IMR-90 (cell line): Measurements from ENCODE around the gene PTPN3.

Experiments used
- BHLHE40 ChIP-seq: fragments of 150-350 bp; IDR thresholded peaks from 2 replicates; pipeline ENCODE4 v1.6.1; 2016; ENCODE audit warnings: mild to moderate bottlenecking, low read depth, low read length
- CEBPB ChIP-seq: IDR thresholded peaks from 2 replicates; pipeline ENCODE4 v1.6.1; 2012; ENCODE audit warnings: low read depth, low read length, improper control_type of control experiment
- CHD1 ChIP-seq: IDR thresholded peaks from 2 replicates; pipeline ENCODE4 v1.6.1; 2012; ENCODE audit warnings: low read depth, low read length, improper control_type of control experiment
- CTCF ChIP-seq: conservative IDR thresholded peaks from 2 replicates; pipeline ENCODE4 v1.5.1; 2012; ENCODE audit warnings: mild to moderate bottlenecking, low read depth, low read length, improper control_type of control experiment
- ELK1 ChIP-seq: fragments of 150-350 bp; IDR thresholded peaks from 2 replicates; pipeline ENCODE4 v1.6.1; 2016; ENCODE audit warnings: low read depth, mild to moderate bottlenecking, low read length, moderate library complexity, borderline replicate concordance
- FOS ChIP-seq: fragments of 150-350 bp; IDR thresholded peaks from 2 replicates; pipeline ENCODE4 v1.6.1; 2016; ENCODE audit warnings: low read depth, low read length
- NFE2L2 ChIP-seq: fragments of 150-350 bp; IDR thresholded peaks from 2 replicates; pipeline ENCODE4 v1.6.1; 2016; ENCODE audit warnings: low read depth, mild to moderate bottlenecking, low read length
- POLR2A ChIP-seq: IDR thresholded peaks from 2 replicates; pipeline ENCODE4 v1.6.1; 2012; ENCODE audit warnings: mild to moderate bottlenecking, low read depth, low read length
- RAD21 ChIP-seq: IDR thresholded peaks from 2 replicates; pipeline ENCODE4 v1.6.1; 2012; ENCODE audit warnings: low read length, improper control_type of control experiment
- RFX5 ChIP-seq: IDR thresholded peaks from 2 replicates; pipeline ENCODE4 v1.8.0; 2012; ENCODE audit warnings: low read depth, mild to moderate bottlenecking, low read length, moderate library complexity
- SMC3 ChIP-seq: fragments of 150-350 bp; IDR thresholded peaks from 2 replicates; pipeline ENCODE4 v1.6.1; 2016; ENCODE audit warnings: low read depth, mild to moderate bottlenecking, antibody characterized with exemption, low read length, moderate library complexity
- USF2 ChIP-seq: fragments of 150-350 bp; IDR thresholded peaks from 2 replicates; pipeline ENCODE4 v1.6.1; 2017; ENCODE audit warnings: mild to moderate bottlenecking, antibody characterized with exemption, low read length, low read depth

- TF ChIP-seq CTCF (no peak), POLR2A (no peak), RFX5 (no peak), USF2 (no peak), NFE2L2 (no peak), CEBPB (no peak), FOS (no peak), RAD21 (no peak), CHD1 (no peak), SMC3 (no peak), ELK1 (no peak), BHLHE40 (no peak)
Observed at GRCh38 chr9:109510506-109510905, 12.4 kb upstream of the PTPN3 start.
